Mammary epithelial cell (primary cell): ENCODE results near the gene MIA.

ENCODE experiments used
- EZH2 ChIP-seq: IDR thresholded peaks from 2 replicates; pipeline ENCODE4 v1.6.1; 2012; ENCODE audit warnings: low read length, inconsistent platforms, borderline replicate concordance
- TF ChIP-seq, protein P1 (sequence below), 2 donors: IDR thresholded peaks in 1 of 2; conservative IDR thresholded peaks in 1 of 2; 2 replicates each; pipeline ENCODE4 v1.5.1; 2011 to 2012; ENCODE audit warnings: inconsistent platforms in 2 of 2, low read length in 2 of 2, mild to moderate bottlenecking in 2 of 2, control low read depth in 1 of 2, low read depth in 1 of 2; ENCODE audit not compliant: insufficient read depth in 1 of 2; ENCODE audit errors: extremely low read depth in 1 of 2

- TF ChIP-seq, protein P1, sequence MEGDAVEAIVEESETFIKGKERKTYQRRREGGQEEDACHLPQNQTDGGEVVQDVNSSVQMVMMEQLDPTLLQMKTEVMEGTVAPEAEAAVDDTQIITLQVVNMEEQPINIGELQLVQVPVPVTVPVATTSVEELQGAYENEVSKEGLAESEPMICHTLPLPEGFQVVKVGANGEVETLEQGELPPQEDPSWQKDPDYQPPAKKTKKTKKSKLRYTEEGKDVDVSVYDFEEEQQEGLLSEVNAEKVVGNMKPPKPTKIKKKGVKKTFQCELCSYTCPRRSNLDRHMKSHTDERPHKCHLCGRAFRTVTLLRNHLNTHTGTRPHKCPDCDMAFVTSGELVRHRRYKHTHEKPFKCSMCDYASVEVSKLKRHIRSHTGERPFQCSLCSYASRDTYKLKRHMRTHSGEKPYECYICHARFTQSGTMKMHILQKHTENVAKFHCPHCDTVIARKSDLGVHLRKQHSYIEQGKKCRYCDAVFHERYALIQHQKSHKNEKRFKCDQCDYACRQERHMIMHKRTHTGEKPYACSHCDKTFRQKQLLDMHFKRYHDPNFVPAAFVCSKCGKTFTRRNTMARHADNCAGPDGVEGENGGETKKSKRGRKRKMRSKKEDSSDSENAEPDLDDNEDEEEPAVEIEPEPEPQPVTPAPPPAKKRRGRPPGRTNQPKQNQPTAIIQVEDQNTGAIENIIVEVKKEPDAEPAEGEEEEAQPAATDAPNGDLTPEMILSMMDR (conservative IDR thresholded peaks at IDR 0.05 in 1 of 2, IDR thresholded peaks at IDR 0.05 in 1 of 2; ENCODE audit: extremely low read depth in 1 of 2, insufficient read depth in 1 of 2, low read depth in 1 of 2, low read length in 2 of 2) = no peak
- TF ChIP-seq EZH2 = no peak
Measured at GRCh38 chr19:40755791-40756190, 19.5 kb upstream of the MIA start.
